ENCODE measurements around the gene FEM1A.
"Not testable (repeated sequence)": the region's sequence is repeated elsewhere in the genome, so short reads cannot be mapped to it uniquely, and the experiment has no call there.

The FEM1A gene

DNA sequence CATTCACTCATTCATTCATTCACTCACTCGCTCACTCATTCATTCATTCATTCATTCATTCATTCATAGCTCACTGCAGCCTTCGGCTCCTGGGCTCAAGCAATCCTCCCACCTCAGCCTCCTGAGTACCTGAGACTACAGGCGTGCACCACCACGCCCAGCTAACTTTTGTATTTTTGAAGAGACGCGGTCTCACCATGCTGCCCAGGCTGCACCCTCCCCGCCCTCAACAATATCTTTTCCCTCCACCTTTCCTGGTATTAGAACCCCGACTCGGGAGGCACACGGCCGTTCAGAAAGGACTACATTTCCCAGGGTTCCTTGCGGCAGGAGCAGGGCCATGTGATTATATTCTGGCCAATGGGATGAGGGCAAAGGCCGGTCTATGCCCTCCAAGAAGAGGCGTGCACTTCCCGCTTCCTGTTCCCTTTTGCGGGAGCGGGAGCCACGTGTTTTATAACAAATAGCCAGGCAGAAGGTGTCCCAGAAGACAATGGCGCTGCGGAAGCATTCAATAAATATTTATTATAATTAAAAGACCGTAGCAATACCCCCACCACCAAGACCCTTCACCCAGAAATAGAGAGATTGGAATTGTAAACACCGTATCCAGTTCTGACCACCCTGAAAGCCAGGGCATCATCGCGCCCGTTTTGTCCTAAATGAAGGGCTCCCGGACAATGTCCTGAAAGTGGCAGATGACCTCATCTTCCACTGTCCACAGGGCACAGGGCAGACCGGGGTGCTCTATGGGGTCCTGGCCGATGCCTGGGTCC lies 24.1 kb downstream of the FEM1A start:
- DNase-seq: peak; percentile 96

DNA sequence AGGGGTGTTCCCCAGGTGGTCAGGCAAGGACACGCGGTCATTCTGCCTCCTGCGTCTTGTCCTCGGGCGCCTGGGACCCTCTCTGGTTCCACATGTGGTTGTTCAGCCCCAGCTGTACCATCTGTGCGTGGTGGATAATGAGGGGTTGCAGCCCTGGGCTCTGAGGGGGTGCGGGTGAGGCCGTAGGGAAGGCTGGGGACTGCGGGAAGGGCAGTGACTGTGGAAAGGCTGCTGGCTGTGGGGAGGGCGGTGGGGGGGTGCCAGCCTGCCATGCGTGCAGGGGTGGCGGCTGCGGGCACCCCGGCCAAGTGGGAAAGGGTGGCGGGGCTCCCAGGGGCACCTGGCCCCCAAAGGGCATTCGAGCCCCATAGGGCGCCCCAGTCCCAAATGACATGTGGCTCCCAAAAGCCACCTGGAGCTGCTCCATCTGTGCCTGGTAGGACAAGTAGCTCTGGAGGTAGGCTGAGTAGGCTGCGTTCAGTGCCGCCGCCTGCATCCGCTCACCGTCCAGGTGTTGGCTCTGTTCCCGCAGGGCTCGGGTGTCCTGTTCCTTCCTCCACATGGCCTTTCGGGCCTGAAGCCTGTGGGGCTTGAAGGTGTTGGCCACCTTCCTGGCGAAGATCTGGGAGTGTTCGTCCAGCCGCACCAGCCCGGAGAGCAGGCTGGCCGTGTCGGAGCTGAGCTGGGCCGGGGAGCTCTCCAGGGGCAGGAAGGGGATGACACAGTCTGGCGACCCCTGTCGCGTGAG lies 24.8 kb downstream of the FEM1A start:
- no peak for DNase-seq

DNA sequence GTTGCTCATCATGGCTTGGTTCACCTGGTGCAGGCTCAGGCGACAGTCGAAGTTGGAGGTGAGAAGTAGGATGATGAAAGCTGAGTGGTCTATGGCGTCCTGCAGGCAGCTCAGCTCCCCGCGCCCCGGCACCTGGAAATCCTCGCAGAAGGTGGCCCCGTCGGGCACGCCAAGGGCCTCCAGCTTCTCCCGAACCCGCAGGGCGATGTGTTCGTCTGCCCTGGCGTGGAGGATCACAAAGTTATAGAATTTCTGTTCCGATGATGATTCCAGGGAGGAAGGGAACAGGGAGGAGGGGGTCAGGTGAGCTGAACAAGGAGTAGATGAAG lies 25.4 kb downstream of the FEM1A start:
- no peak for DNase-seq

DNA sequence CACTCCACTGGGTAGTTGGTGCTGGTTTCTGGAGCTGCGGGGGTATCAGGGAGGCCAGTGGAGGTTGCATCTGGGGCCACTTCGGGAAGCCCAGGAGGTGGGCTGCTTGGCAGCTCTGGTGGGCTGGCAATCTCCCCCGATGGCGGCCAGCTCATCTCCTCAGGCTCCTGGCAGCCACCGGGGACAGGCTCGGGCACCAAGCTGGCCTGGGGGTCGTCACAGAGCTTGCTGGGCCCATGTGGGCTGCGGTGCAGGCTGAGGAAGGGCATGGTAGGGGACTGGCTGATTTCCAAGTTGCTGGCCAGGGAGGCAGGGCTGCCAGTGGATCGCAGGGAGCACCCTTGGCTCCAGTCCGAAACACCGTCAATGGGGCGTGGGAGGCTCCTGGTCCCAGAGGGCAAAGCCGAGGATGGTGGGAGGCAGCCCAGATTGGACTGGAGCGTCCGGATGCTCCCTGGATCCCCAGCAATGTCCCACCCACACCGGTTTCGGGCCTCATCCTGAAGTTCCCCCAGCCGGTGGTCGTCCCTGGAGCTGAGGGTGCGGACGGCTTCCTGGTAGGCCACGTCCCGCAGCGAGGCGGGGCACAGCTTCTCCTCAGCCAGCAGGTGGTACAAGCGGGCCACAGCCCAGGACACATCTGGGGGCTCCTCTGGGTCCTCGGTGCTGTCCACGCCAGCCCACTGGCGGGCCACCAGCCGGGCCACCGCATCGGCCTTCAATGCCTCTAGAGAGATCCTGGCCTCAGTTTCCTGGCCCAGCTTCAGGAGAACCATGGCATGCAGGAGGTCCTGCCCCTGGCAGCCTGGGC lies 26.1 kb downstream of the FEM1A start:
- DNase-seq: no peak

DNA sequence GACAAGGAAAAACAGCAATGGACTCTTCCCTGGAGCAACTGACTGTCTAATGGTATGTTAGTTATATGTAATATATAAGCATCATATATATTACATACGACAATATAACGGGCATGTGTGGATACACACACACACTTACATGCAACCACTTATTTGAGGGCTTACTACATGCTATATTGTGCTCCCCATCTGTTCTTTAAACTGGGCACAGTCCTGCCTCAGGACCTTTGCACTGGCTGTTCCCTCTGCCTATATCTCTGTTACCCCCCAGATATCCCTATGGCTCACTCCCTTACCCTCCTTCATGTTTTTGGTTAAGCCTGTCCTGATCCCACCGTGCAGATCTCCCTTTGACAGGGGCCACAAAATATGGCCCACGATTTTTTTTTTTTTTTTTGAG lies 29.7 kb downstream of the FEM1A start:
- DNase-seq: no peak

DNA sequence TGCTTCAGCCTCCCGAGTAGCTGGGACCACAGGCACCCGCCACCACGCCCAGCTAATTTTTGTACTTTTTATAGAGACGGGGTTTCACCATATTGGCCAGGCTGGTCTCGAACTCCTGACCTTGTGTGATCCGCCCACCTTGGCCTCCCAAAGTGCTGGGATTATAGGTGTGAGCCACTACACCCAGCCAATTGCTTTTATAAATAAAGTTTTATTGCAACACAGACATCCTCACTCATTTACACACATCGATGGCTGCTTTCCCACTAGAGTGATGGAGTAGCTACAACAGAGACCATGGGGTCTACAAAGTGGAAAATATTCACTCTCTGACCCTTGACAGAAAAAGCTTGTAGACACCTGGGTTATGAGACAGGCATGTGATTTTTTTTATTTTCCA lies 30.8 kb downstream of the FEM1A start:
- DNase-seq: not testable (repeated sequence)

DNA sequence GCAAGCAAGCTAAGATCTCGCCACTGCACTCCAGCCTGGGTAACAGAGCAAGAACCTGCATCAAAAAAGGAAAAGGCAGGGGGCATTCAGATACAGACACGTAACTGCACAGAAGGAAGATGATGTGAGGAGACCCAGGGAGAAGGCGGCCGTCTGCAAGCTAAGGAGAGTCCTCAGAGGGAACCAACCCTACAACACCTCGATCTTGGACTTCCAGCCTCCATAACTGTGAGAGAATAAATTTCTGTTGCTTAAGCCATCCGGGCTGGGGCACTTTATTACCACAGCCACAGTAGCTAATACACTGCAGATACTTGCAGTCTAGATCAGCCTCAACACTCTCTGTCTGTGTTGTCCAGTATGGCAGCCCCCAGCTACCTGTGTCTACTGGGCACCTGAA lies 32.0 kb downstream of the FEM1A start:
- no peak for DNase-seq

DNA sequence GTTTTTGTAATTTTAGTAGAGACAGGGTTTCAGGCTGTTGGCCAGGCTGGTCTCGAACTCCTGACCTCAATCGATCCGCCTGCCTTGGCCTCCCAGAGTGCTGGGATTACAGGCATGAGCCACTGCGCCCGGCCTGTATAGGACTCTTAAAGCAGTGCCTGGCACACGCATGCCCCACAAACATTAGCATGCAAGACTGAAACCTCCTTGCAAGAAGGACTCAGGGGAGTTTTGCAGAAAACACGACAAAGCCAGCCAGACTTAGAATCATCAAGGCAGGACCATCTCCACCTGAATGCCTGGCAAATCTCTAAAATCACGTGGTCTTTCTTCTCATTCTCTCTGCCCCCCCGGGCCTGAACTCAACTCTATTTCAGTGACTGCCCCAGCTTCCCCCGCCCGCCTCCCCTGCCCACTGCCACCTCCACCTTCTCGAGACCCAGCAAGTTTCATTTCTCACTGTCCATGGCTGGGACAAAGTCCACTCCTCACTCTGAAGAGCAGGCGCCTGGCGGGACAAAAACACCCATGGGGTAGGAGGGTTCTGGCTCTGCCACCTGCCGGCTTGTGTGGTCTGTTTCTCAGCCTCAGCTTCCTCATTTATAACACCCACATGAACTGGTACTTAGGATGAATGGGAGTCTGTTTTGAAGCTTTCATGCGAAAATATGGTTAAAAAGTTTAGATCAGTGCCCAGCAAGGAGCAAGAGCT lies 37.6 kb downstream of the FEM1A start:
- DNase-seq: no peak

DNA sequence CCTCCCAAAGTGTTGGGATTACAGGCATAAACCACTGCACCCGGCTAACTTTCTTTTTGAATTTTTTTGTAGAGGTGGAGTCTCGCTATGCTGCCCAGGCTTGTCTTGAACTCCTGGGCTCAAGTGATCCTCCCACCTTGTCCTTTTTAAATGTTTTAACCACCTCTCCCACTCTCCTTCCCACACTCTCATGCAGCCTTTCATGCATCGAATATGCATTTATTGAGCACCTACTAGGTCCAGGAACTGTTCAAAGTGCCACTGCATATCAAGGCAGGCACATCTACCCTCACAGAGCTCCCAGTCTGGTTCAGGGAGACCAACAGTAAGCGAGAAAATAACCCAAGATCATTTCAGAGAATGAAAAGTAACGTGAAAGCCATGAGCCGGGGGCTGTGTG lies 38.8 kb downstream of the FEM1A start:
- DNase-seq: no peak

DNA sequence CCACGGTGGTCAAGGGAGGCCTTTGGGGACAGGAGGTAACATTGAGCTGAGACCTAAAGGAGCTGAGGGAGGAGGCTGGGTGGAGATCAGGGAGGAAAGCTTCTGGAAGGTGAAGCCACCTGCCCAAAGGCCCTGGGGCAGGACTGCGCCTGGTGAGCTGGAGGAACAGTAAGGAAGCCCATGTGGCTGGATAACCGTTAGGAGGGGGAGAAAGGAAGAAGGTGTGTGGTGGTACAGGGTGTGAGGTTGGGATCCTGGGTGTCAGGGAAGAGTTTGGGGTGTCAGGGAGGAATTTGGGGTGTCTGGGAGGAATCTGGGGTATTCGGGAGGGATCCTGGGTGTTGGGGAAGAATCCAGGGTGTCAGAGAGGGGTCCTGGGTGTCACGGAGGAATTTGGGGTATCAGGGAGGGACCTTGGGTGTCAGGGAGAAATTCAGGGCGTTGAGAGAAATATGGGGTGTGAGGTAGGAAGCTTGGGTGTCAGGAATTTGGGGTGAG lies 39.3 kb downstream of the FEM1A start:
- DNase-seq: no peak

DNA sequence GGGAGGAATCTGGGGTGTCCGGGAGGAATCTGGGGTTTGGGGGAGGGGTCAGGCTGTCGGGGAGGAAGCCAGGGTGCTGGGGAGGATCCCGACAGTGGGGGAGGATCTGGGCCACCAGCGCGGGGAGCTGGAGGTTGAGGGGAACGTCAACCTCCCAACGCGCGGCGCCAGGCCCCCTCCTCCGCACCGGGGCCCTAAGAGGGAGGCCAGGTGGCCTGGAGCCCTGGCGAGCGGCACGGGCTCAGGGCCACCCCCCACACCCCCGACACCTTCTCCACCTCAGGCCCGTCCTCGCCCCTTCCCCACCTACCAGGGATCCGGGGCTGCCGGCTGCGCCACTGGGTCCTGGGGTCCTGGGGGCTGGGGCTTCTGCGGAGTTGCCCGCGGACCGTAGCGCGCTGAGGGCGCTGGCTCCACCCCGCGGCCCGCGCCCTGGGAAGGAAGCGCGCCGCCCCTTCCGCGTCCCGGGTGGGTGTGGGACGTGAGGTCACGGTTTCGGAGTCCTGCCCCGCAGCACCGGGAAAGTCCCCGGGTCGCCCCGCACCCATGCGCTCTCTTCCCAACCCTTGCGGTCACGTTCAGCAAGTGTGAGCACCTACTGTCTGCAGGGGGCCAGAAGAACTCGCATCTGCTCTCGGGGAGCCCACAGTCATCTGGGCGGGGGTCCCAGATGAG lies 39.9 kb downstream of the FEM1A start, which contains the start of gene TICAM1:
TICAM1 (minus strand) TSS at position 409 of the 675 bp plus-strand sequence. CDS start 13,335 bp downstream, outside the sequence.
- peak; percentile 53 for DNase-seq

DNA sequence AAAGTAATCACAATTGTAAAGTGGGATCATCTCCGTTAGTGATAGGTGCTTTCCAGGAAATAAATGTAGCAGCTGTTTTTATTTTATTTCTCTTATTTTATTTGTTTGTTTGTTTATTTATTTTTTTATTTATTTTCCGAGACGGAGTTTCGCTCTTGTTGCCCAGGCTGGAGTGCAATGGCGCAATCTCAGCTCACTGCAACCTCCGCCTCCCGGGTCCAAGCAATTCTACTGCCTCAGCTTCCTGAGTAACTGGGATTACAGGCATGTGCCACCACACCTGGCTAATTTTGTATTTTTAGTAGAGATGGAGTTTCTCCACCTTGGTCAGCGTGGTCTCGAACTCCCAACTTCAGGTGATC lies 40.4 kb downstream of the FEM1A start:
- not testable (repeated sequence) for DNase-seq

DNA sequence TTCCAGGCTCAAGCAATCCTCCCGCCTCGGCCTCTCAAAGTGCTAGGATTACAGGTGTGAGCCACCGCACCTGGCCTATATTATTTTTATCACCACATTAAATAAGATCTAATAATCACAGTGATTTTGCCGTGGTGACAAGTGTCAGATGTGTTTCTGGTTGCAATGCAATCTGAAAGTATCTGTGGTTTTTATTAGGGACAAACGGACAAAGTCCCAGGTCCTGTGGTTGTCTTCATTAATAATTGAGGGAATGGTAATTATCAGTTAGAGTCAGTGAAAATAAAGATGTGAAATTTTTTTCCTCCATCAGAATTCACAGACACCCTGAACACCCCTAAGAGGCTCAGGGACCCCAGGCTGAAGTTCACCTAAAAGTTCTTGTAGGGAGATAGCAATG lies 41.2 kb downstream of the FEM1A start:
- DNase-seq: no peak

DNA sequence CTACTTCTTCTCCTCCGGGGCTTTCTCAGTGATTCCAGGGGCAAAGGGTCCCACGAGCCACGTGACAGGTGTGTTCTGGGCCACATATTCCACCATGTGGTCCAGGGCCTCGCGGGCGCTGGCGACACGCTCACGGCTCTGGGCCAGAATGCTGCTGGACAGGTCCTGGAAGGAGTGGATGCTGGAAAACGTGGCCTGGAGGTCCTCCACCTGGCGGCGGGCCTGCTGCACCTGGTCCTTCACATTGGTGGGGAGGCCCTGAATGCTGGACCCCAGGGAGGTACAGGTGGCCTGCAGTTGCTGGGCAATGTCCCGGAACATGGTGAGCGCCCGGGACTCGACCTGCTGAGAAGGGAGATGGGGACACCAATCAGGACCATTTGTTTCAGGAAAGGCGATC lies 47.7 kb downstream of the FEM1A start:
- DNase-seq: no peak

DNA sequence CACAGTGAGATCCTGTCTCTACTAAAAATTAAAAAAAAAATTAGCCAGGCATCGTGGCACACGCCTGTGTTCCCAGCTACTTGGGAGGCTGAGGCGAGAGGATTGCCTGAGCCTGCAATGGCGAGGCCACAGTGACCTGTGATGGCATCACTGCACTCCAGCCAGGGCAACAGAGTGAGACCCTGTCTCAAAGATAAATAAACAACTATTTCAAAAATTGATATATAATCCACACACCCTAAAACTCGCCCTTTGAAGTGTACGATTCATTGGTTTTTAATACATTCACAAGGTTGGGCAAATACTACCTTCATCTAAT lies 52.1 kb downstream of the FEM1A start:
- DNase-seq: no peak

DNA sequence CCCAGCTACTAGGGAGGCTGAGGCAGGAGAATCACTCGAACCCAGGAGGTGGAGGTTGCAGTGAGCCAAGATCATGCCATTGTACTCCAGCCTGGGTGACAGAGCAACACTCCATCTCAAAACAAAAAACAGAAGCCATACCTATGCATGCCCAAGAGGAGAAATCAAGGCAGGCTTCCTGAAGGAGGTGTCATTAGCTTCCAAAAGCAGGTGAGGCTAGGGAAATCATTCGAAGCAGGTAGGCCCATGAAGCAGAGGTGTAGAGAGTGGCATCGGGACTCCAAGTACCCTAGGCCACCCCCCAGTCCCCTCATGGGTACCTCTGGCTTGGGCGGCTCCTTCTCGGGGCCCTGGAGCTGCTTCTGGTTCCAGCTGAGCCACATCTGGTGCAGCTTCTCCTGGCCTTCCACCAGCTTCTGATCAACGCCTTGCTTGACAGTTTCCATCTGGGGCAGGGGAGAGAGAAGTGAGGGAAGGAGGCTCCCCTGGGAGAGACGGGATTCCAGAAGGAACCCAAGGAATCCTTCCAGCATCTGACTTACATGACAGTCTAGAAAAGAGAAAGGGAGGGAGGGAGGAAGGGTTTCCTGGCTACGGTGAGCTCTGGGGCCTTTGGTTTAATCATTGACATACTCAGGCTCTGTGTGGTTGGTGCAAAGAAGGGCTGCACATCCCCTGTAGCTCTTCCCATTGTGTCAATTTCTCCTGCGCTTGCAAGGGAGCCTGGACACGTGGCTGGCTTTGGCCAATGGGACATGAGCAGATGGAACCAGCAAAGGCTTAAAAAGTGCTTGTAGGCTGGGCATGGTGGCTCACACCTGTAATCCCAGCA lies 53.0 kb downstream of the FEM1A start:
- DNase-seq: peak; percentile 63

DNA sequence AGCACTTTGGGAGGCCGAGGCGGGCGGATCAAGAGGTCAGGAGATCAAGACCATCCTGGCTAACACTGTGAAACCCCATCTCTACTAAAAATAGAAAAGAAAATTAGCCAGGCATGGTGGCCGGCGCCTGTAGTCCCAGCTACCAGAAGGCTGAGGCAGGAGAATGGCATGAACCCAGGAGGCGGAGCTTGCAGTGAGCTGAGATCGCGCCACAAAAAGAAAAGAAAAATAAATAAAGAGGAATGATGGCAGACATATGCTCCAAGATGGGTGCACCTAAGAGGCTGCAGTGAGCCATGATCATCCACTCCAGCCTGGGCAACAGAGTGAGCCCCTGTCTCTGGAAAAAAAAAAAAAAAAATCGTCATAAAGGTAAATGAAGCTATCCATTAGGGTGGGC lies 54.4 kb downstream of the FEM1A start:
- peak; percentile 52 for DNase-seq

DNA sequence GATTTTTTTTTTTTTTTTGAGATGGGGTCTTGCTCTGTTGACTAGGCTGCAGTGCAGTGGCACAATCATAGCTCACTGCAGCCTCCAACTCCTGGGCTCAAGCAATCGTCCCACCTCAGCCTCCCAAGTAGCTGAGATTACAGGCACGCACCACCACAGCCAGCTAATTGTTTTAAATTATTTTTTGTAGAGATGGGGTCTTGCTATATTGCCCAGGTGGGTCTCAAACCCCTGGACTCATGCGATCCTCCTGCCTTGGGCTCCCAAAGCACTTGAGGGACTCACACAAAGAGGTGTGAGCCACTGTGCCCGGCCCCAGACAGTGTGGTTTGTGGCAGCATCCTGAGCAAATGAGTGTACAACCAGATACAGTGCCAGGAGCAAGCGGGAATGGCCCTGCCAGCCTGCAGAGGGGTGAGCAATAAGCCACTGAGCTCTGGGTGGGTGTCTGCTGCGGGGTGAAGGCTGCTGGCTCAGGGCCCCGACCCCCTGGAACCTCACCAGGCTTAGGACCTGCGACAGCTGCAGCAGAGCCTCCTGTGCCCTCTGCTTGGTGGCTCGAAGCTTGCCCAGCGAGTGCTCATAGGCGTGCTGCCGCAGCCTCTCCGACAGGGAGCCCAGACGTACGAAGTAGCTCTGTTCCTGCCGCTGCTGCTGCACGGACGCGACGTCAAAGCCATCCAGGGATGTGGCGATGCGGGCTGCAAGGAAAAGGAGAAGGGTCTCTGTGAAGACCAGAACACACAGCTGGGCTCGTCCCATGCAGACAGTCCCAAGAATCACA lies 55.8 kb downstream of the FEM1A start:
- no peak for DNase-seq

DNA sequence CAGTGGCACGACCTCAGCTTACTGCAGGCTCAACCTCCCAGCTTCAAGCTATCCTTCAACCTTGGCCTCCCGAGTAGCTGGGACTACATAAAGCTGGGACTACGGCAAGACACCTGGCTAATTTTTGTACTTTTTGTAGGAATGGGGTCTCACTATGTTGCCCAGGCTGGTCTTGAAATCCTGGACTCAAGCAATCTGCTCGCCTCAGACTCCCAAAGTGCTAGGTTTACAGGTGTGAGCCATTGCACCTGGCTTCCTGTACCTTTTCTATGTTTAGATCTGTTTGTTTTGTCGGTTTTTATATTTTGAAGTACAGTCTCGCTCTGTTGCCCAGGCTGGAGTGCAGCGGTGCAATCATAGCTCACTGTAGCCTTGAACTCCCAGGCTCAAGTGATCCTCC lies 57.5 kb downstream of the FEM1A start:
- no peak for DNase-seq

Measured in fibroblast of skin of right biceps (primary cell).